Globus pallidus (tissue), 1 donor: Measurements from ENCODE around the gene GAK.

Source experiments
- DNase-seq: peaks from one replicate; pipeline ENCODE4 v3.0.0-alpha.2; 2015; ENCODE audit warnings: low spot score

The GAK gene

DNA sequence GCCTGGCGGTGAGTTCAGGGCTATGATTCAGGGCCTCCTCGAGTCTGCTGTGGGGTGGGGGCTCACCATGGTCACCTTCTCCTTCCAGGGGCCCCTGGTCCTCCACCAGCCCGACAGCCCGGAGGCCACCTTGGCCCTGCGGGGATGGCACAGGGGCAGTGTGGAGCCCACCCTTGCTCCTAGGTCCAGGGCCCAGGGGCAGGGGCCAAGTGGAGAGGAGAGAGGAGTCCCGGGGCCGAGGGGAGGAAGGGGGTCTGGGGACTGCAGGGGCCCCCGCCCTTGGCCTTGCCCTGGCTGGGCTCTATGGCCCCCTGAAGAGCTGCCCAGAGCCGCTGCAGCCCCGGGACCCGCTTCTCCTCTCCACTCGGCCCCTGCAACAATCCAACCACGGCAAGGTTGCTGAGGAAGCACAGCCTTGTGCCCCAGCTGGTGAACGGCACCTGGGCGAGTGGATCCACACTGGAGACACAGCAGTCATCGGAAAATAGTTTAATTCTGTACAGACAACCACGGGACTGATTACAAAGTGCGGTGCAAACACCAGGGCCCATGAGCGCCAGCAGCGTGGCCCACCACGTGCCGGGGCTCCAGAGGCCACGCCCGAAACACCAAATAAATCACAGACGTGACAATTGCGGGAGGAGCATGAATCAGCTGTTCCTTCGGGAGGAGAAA, 83.2 kb downstream of the GAK start:
- no peak for DNase-seq

- DNase-seq = no peak
These were observed 83.8 kb downstream of the GAK start for GRCh38 chr4:848307-848691.

DNA sequence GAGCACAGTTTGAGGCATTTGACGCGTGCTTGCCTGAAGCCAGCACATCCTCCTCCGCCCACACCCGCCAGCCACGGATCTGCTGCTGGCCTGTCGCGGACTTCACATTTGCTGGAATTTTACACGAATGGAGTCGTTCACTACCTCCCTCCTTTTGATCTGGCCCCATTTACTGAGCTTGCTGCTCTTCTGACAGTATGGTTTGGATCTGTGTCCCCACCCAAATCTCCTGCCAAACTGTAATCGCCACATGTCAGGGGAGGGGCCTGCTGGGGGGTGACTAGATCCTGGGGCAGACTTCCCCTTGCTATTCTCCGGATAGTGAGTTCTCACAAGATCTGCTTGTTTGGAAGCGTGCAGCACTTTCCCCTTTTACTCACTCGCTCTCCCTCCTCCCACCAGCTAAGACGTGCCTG, 86.3 kb downstream of the GAK start:
- no peak for DNase-seq

DNA sequence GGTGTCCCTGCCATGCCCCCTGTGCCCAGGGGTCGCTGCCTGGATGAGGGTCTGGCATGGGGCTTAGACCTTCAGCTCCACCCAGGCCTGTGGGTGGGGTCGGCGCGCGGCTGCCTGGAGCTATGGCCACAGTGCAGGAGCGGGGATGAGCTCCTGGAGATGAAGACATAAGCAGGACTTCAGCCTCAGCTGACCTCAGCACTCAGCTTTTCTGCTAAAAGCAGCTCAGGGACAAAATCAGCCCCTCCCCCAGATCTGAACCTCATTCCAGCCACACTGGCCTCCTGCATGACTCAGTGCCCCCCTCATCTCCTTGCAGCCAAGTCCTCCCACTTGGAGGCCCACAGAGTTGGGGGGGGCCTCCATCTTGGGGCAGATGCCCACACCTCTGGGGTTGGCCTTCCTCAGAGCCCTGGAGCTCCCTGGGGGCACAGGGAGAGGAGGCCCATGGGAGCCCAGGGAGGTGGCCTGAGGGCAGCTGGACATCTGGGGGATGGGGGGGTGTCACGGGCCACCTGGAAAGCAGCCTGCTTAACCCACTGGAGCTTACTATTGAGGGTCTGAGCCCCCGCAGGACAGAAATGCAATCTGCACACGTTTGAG, 86.8 kb downstream of the GAK start:
- DNase-seq = no peak

DNA sequence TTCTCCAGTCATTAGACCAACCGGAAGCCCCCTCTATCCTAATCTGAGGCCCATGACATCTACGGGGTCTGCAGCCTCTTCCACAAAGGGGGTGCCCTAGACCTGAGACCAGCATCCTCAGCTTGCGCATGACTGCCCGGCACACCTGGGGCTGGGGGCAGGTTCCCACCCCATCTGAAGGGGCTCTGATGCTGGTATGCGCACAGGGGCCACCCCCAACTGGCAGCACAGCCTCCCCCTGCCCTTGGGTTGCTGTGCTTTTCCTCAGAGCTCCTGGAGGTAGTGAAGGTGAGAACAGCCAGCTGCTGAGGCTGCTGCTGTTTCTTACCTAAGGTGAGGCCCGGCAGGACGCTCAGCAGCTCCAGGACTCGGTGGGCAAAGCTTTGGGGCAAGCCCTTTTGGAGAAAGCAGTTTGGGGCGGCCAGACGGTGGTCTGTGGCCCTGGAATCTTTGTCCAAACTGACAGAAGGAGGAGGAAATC, 87.3 kb downstream of the GAK start:
- DNase-seq = no peak

- DNase-seq = no peak
These were observed 92.3 kb downstream of the GAK start for GRCh38 chr4:839675-840443.

DNA sequence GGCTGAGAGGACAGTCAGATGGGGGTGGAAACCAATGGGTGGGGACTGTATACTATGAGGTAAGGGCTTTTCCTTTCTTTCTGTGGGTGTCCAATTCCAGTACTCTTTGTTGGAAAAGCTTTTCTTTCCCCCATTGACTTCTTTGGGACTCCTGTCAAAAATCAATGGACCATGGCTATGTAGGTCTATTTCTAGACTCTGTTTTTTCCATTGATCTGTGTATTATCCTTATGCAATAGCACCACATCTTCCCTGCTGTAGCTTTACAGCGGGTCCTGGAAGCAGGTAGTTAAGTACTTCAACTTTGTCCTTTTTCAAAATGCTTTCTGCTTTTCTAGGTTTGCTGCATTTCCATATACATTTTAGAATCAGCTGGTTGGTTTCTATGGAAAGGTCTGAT, 94.3 kb downstream of the GAK start:
- DNase-seq = no peak

DNA sequence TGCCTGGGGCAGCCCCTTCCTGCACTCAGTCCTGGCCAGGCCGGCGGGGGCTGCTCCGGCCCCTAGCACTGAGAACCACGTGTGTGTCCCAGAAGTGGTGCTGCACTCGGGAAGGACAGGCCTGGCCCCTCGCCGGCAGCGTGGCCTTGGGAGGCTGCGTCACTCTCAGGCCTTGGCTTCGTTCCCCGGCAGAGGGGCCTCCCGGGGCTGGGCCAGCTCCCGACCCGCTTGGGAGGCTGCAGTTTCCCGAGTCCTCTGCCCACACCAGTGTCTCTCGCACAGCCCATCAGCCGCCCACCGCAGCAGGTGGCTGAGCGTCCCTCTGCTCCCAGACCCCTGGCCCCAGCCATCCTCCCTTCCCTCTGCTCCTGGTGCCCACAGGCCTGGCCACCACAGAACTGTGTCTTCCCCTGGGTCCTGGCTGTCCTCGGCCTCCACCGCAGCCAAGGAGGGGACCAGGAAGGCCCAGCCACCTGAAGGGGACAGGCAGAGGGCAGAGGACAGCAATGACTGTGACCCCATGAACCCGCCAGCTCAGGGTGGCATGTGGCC, 95.3 kb downstream of the GAK start:
- DNase-seq = no peak

- no peak for DNase-seq
These were observed 96.1 kb downstream of the GAK start for GRCh38 chr4:836003-836511.

DNA sequence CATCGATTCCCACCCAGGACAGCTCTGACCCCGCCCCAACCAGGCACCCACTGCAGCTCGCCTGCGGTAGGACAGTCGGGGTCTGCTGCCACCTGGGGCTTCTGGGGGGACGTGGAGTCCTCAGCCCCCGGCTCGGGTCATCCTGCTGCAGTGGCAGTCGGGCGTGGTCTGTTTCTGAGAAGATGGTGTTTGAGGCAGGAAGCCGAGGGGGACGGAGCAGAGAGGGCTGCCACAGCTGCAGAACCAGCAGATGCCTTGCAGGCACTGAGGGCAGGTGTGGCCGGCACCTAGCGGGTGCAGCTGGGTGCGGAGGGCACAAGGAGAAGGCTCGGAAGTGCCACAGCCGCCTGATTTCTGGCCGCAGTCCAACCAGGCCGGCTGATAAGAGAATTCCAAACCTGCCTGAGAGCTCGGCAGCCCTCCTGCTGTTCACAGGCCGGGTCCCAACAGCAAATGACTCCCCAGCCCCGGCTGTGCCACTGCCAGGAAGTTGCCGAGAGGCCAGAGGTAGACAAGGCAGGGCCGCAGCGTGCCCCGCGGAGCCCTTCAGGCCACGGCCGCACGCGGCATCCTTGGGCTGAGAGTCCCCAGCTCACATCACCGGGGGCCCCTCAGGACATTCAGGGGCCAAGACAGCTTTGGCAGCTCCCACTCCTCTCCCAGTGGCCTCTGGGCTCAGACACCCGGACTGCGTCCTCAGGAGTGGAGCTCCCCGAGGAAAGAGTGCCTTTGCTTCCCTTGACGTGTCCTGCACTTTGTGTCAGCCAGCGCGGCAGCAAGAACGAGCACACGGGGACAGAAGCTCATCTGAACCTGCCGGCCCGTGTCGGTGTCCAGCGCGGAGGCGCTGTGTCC, 96.7 kb downstream of the GAK start:
- DNase-seq = no peak

- no peak for DNase-seq
These were observed 97.6 kb downstream of the GAK start for GRCh38 chr4:834368-835147.

GRCh38 chr4:833731-834367, 98.3 kb downstream of the GAK start:
- no peak for DNase-seq

DNA sequence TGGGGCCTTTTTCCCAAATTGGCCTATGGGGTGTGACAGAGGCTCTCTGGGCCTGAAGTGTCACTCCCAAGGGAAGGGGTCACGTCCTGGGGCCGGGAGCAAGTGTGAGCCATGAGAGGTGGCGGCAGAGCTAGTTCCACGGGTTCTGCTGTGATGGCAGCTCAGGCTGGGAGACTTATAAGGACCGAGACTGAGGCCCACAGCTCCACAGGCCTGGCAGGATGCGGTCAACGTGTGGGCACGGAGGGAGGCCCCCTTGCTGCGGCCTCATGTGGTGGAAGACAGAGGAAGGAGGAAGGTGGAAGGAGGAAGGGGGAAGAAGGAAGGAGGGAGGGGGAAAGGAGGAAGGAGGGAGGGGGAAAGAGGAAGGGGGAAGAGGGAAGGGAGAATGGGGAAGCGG, 99.0 kb downstream of the GAK start:
- DNase-seq = no peak

DNA sequence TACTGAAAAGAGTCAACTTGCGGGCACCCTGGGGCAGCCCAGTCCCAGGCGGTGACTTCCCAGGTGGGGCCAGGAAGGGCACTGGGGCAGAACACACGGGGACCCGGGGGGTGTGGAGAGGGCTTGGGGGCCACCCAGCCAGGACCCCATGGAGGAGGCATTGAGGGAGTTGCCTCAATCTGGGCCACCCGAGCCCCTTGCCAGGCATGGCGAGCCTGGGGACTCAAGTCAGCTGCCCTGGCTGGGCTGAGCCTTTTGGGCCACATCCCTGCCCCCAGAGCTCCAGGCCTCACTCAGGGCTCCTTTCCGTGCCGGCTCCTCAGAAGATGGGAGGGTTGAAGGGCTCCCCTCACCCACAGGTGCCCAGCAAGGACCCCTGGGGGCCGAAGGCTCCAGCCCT, 99.6 kb downstream of the GAK start:
- DNase-seq = no peak

DNA sequence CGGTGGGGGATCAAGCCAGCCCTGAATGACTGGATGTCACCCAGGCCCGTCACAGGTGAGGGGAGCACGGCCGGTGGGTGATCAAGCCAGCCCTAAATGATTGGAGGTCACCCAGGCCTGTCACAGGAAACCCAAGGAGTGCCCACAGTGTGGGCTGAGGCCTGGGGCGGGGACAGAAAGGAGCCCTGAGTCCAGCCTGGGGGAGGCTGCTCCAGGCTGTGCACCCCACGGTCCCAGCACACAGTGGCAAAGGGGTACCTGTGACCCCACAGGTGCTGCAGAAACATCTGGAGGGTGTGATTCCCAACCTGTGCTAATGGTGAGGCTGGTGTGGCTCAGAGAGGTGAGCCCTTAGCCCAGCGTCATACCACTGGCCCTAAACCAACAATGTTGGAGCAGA, 100.0 kb downstream of the GAK start:
- DNase-seq = no peak

GRCh38 chr4:831483-831805, 100.7 kb downstream of the GAK start:
- DNase-seq = no peak

DNA sequence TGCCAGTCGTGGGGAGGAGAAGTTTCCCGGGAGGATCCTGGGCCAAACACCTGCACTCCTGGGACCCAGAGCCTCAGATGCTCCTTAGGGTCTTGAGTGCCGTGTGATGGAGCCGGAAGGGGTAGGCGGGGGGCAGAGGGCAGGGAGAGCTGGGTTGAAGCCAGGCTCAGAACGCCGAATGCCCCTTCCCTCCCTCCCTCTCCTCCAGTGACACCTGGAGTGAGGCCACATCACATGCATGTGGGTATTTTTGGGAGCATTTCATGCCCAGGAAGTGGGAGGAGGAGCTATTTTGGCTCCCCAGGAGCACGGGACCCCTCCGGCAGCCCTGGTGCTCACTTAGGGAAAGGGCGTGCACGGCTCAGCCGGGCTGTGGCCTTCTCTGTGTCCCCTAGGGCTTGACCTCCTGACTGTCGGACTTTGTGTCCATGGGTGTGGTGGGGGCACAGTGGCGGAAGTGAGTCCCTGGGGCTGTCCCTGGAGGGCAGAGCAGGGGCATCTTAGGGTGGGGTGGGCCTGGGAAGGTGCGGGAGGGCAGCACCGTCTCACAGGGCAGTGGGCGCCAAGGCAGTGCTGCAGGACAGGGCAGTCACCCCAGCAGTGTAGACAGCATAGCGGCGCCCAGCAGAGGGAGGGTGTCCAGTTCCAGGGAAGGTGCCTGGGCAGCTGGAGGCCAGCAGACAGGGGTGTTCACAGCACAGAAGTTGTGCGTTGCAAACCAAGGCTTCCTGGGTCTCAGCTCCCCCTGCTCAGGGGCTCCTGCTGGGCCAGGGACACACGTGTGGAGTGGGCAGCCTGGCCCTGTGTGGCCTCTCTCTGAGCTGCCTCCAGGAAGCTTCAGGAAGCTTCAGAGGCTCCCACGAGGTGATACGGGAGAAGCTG, 101.3 kb downstream of the GAK start:
- DNase-seq = no peak

DNA sequence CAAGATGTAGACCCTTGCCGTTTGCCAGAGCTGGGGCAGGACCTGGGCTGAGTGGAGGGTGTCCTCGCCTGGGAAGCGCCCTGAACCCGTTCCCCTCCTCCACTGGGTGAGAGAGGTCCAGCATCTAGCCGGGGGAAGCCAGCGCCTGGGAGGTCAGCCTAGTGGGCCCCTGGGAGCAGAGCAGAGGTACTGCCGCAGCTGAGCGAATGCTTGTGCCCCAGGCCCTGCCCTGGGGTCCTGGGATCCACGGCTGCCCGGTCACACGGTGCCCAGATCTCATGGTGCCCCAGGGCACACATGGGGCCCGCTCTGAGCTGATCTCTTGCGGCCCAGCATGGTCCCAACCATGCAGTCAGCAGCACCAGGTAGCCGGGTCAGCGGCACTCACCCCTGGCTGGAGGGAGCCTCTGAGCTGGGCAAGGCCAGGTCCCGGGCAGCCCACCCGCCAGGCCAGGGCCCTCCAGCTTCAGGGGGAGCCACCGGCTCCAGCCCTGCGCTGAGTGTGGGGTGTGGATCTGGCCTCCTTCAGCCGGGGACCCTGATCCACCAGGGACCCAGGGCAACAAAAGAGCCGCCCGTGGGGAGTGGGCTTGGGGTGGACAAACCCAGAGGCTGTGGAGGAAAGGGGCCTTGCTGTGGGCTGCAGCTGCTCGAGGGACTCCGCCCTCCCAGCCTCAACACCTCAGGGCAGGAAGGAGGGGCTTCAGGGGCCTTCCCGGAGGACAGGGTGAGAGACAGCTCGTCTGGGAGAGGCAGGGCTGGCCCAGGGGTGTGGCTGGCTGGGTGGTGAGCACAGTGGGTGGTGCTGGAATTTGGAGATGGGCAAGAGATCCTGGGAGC, 102.1 kb downstream of the GAK start:
- DNase-seq = no peak

DNA sequence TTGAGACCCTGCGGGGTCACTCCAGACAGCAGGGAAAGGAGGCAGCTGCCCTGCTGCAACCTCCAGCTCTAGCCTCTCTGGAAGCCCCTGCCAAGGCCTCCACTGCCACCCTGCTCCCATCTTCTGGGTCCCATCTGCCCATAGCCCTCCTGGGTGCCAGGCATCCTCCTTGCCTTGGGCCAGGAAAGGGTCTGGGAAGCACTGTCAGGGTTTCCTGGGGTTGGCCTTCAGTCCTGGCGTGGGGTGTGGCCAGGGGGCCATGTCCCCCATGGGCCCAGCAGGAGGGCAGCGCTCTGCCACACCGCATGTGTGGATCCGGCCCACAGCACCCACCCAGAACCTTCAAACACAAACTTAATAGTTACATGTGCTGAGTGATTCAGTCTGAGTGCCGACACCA, 102.8 kb downstream of the GAK start:
- DNase-seq = no peak
